ENCODE results near the gene ALG9.

ALG9 gene

DNA sequence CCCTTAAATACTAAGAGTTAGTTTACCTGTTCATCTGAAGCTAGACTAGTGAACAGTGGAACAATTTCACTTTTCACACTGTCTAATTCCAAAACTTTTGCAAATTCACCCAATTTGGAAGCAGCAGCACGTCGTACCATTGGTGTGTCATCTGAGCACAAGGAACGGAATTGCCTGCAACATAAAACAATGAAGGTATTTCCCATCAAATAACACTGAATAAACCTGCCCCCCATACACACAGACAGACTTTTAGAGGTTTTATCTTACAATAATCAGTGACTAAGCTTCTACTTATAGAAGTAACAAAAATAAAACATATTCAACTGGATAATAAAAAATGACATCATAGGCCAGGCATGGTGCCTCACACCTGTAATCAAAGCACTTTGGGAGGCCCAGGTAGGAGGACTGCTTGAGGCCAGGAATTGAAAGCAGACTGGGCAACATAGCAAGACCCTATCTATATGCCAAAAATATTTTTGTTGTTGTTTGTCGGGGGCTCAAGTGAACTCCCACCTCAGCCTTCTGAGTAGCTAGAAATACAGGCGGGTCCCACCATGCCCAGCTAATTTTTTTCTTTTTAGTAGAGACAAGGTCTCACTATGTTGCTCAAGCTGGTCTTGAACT is 111.5 kb downstream of the ALG9 start:
- H3K4me3 ChIP-seq (replicated peaks in 1 of 2; ENCODE audit: low read depth in 2 of 2, low read length in 2 of 2), result no peak overlapping the region
- TF ChIP-seq, protein P1, sequence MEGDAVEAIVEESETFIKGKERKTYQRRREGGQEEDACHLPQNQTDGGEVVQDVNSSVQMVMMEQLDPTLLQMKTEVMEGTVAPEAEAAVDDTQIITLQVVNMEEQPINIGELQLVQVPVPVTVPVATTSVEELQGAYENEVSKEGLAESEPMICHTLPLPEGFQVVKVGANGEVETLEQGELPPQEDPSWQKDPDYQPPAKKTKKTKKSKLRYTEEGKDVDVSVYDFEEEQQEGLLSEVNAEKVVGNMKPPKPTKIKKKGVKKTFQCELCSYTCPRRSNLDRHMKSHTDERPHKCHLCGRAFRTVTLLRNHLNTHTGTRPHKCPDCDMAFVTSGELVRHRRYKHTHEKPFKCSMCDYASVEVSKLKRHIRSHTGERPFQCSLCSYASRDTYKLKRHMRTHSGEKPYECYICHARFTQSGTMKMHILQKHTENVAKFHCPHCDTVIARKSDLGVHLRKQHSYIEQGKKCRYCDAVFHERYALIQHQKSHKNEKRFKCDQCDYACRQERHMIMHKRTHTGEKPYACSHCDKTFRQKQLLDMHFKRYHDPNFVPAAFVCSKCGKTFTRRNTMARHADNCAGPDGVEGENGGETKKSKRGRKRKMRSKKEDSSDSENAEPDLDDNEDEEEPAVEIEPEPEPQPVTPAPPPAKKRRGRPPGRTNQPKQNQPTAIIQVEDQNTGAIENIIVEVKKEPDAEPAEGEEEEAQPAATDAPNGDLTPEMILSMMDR (IDR thresholded peaks at IDR 0.05; ENCODE audit: low read depth, low read length), result no peak
- peak in 1 of 2 donors; percentile 41 for DNase-seq (ENCODE audit: low read depth in 2 of 2)

DNA sequence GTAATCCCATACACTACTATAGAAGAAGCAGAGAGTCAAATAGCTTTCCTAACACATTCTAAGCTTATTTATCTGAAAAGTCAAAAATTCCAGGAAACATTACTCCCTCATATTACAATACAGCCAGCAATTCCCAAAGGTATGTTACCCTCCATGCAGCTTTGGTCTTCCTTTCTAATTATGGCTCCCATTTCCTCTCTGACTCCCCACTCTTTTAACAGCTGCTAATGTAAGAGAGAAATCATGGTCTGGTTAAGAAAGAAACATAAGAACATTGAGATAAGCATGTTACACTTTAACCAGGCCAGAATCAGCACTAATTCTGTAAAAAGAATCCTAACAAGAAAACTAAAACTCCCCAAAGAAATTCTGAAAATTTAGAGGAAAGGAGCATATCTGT is 112.0 kb downstream of the ALG9 start:
- TF ChIP-seq, protein P1 (IDR thresholded peaks at IDR 0.05; ENCODE audit: low read depth, low read length), result no peak
- no peak overlapping the region for H3K4me3 ChIP-seq (replicated peaks in 1 of 2; ENCODE audit: low read depth in 2 of 2, low read length in 2 of 2)
- peak; percentile 19 to 74 for DNase-seq (ENCODE audit: low read depth in 2 of 2)

DNA sequence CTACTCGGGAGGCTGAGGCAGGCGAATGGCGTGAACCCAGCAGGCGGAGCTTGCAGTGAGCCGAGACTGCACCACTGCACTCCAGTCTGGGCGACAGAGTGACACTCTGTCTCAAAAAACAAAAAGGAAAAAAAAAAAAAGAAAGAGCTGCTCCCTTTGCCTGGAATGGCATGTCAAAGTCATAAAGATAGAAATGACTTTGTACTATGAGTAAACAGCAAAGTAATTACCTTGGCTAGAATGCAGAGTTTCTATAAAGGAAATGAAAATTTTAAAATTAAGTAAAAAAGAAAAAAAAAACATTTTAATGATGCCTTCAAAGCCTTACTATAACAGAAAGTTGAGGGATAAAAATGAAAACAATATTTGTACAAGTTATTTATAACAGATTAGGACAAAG is 115.3 kb downstream of the ALG9 start:
- H3K4me3 ChIP-seq (replicated peaks in 1 of 2; ENCODE audit: low read depth in 2 of 2, low read length in 2 of 2), result no peak overlapping the region
- TF ChIP-seq, protein P1 (IDR thresholded peaks at IDR 0.05; ENCODE audit: low read depth, low read length), result no peak
- DNase-seq (ENCODE audit: low read depth in 2 of 2), result no peak

DNA sequence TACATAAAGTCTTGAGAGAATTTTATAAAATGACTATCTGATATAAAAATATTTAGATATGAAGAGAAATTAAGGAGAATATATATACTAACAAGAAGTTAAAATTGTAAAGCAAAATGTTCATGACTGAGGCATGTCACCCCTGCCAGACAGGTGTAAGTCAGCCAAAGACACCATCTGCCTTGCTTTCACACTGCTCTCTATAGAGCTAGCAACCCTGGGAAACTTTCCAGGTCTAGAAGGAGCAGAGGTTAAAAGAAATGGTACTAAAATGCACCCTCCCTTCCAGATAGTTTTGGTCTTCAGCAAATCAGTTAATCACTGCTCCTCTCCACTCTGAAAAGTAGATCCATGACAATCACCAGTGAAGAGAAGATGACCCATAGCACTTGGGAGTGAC is 121.7 kb downstream of the ALG9 start:
- TF ChIP-seq, protein P1 (IDR thresholded peaks at IDR 0.05; ENCODE audit: low read depth, low read length), result no peak
- no peak for DNase-seq (ENCODE audit: low read depth in 2 of 2)
- no peak overlapping the region for H3K4me3 ChIP-seq (replicated peaks in 1 of 2; ENCODE audit: low read depth in 2 of 2, low read length in 2 of 2)

DNA sequence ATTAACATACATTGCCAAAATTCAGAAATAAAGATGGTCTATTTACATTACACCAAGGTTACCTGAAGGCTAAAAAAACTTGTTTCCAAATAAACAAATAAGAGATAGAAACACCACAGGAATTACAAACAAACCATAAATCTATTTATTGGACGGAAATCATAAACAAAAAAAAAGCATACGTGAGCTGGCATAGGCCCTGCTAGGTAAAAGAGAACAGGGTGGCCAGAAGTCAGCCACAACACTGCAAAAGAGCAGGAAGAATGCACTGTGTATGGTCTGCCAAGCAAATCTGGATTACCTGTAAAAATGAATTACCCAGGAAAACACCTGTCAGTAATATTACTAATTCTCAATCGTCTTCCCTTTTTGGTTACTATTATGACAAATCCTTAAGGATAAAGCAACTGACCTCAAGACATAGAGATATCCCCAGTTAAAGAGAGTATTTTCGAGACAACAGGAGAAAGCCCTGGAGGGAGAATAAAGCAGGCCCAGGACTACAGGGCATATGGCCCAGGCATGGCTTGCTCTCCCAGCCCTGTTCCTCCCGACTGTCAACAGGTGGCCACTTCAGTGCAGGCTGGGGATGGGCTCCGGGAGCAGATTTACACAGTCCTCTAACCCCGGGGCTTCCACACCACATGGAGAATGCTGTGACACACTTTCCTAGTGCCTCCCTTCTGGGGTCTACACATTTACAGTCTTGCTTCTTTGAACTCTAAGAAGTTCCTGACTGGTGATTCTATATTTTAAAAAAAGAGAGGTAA is 123.2 kb downstream of the ALG9 start:
- no peak for DNase-seq (ENCODE audit: low read depth in 2 of 2)
- TF ChIP-seq, protein P1 (IDR thresholded peaks at IDR 0.05; ENCODE audit: low read depth, low read length), result no peak
- no peak overlapping the region for H3K4me3 ChIP-seq (replicated peaks in 1 of 2; ENCODE audit: low read depth in 2 of 2, low read length in 2 of 2)

DNA sequence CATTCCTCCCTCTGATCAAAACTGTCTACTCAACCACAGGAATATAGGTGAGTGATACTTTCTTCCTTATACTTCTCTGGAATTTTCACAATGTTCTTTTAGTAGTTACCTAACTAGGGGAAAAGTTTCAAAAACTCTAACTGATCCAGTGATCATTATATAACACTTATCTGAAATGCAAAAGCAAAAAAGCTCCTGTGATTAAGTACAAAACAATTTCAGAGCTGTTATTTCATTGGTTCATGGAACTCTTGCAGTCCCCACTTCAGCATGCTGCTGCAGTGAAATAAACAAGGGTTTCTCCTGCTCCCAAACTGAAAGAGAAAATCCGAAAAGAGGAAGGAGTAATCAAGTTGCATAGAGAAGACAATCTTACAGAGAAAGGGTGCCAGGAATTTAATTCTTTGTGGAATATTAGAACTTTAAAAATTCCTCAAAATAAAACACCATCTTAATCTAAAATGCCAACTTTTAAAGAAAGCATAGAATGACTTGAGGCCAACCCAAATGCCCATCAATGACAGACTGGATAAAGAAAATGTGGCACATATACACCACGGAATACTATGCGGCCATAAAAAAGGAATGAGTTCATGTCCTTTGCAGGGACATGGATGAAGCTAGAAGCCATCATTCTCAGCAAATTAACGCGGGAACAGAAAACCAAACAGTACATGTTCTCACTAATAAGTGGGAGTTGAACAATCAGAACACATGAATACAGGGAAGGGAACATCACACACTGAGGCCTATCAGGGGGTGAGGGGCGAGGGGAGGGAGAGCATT is 125.5 kb downstream of the ALG9 start:
- DNase-seq (ENCODE audit: low read depth in 2 of 2), result peak; percentile 61 to 68
- TF ChIP-seq, protein P1 (IDR thresholded peaks at IDR 0.05; ENCODE audit: low read depth, low read length), result no peak
- no peak overlapping the region for H3K4me3 ChIP-seq (replicated peaks in 1 of 2; ENCODE audit: low read depth in 2 of 2, low read length in 2 of 2)
